Right cardiac atrium (tissue), 5 donors: ENCODE results near the gene TAF1C. TPM values are rescaled to one million over a fixed set of nuclear protein-coding genes. Genes with fewer than 3 reads are reported as not detected.
A peak's percentile ranks its signal among the peaks of the same experiment; 100 is the strongest.
"Not testable (repeated sequence)": the region's sequence is repeated elsewhere in the genome, so short reads cannot be mapped to it uniquely, and the experiment has no call there.

Experiments used
- ATAC-seq, 2 donors: fragments of 200-7000 bp; cut with Tn5 transposase; one replicate each; pipeline versions ENCODE4 v1.8.0 to v1.9.1; 2020; ENCODE audit warnings: moderate library complexity in 2 of 2, mild to moderate bottlenecking in 1 of 2
- DNase-seq, 3 donors: peaks; one replicate each; pipeline ENCODE4 v3.0.0-alpha.2; 2020
- H3K27ac ChIP-seq: one replicate; pipeline ENCODE4 v1.5.1; 2013; ENCODE audit warnings: mild to moderate bottlenecking, low read length, control low read depth, moderate library complexity
- H3K27me3 ChIP-seq: one replicate; pipeline ENCODE4 v1.6.1; 2013; ENCODE audit not compliant: control insufficient read depth, insufficient read depth
- H3K4me1 ChIP-seq: one replicate; pipeline ENCODE4 v1.6.1; 2013; ENCODE audit warnings: low read length; ENCODE audit not compliant: control insufficient read depth, insufficient read depth
- H3K4me3 ChIP-seq: one replicate; pipeline ENCODE4 v1.5.1; 2013; ENCODE audit warnings: low read length, control low read depth
- H3K9me3 ChIP-seq: one replicate; pipeline ENCODE4 v1.6.1; 2013; ENCODE audit warnings: low read length; ENCODE audit not compliant: control insufficient read depth
- WGBS: extraction: QIAGEN DNeasy Blood & Tissue Kit; methylation state at CpG from one replicate; pipeline ENCODE4 v1.1.7; 2013; 5-methylcytosine and 5-hydroxymethylcytosine counted together
- intact Hi-C, 4 donors: fragments of 100-400 bp; cut with DNase I; formaldehyde crosslinking; loops; one replicate each; pipeline versions ENCODE4 v1.11.0 to v1.14.0; 2022 to 2023
- polyA plus RNA-seq: library from polyadenylated mRNA; stranded (reverse); fragments of 200-250 nt; gene quantifications from one replicate; pipeline ENCODE4 v1.2.3, GENCODE V29; 2013
- total RNA-seq, 4 donors: library from RNA; stranded (reverse); fragmentation: NEBNext Ultra II Directional; extraction: Animal tissue kit (Norgen Biotek cat#: 25700); gene quantifications; one replicate each; pipeline ENCODE4 v1.2.1, GENCODE V29; 2021
- donor health status: healthy with polysubstance abuse.
- donor health status: DM: no; HTN: yes; CAD: no.
- donor health status: DM: no; HTN: no; CAD: no.
- donor health status: DM: no; HTN: yes; CAD: no; lungs with severe emphysema.
- donor health status: DM: yes; HTN: yes; CAD: no.

TAF1C gene
- total and polyA plus RNA-seq, 5 donors, result 26.0 to 36.2 (median 29.3) TPM

- no peaks in the 10 kb centered on the region for H3K4me1 ChIP-seq
- intact Hi-C loops, result no loop called here
- no peak overlapping the region for H3K27ac ChIP-seq
- no peaks in the 10 kb centered on the region for H3K9me3 ChIP-seq
- 88% methylated on average over 3 of the region's 3 CpGs for WGBS
- no peaks in the 10 kb centered on the region for H3K27me3 ChIP-seq
- H3K4me3 ChIP-seq, result no peak overlapping the region
- ATAC-seq, result no peak
- DNase-seq, result no peak
Observed at GRCh38 chr16:84225126-84225525, 38.3 kb upstream of the TAF1C start.

- no peaks in the 10 kb centered on the region for H3K9me3 ChIP-seq
- no peak overlapping the region for H3K27ac ChIP-seq
- H3K4me1 ChIP-seq, result no peaks in the 10 kb centered on the region
- WGBS, result 92% methylated on average over 3 of the region's 3 CpGs
- ATAC-seq (no peak), DNase-seq (no peak)
- H3K27me3 ChIP-seq, result no peaks in the 10 kb centered on the region
- intact Hi-C loops, result no loop called here
- no peak overlapping the region for H3K4me3 ChIP-seq
Observed at GRCh38 chr16:84224554-84224953, 37.7 kb upstream of the TAF1C start.

- Histone ChIP-seq H3K4me1 (no peaks in the 10 kb centered on the region), H3K4me3 (no peak overlapping the region), H3K9me3 (no peaks in the 10 kb centered on the region), H3K27me3 (no peaks in the 10 kb centered on the region), H3K27ac (no peak overlapping the region)
- DNase-seq (no peak), ATAC-seq (no peak)
- WGBS, result 90% methylated on average over 4 of the region's 4 CpGs
- intact Hi-C loops, result no loop called here
Observed at GRCh38 chr16:84223456-84223855, 36.6 kb upstream of the TAF1C start.

- 98% methylated on average over 1 of the region's 1 CpG for WGBS
- Histone ChIP-seq H3K4me3 (no peak overlapping the region), H3K27me3 (no peaks in the 10 kb centered on the region), H3K4me1 (no peaks in the 10 kb centered on the region), H3K27ac (no peak overlapping the region), H3K9me3 (no peaks in the 10 kb centered on the region)
- intact Hi-C loops, result no loop called here
- no peak for DNase-seq
- ATAC-seq, result no peak
Observed at GRCh38 chr16:84220851-84221250, 34.0 kb upstream of the TAF1C start.

- DNase-seq (no peak), ATAC-seq (no peak)
- Histone ChIP-seq H3K9me3 (no peaks in the 10 kb centered on the region), H3K4me3 (no peak overlapping the region), H3K27ac (no peak overlapping the region), H3K4me1 (no peaks in the 10 kb centered on the region), H3K27me3 (no peaks in the 10 kb centered on the region)
- intact Hi-C loops, result no loop called here
- 67% methylated on average over 6 of the region's 6 CpGs for WGBS
Observed at GRCh38 chr16:84218956-84219355, 32.1 kb upstream of the TAF1C start.

- intact Hi-C loops, result no loop called here
- Histone ChIP-seq H3K9me3 (no peaks in the 10 kb centered on the region), H3K4me1 (no peaks in the 10 kb centered on the region), H3K27me3 (no peaks in the 10 kb centered on the region), H3K27ac (no peak overlapping the region), H3K4me3 (no peak overlapping the region)
- DNase-seq (no peak), ATAC-seq (no peak)
- 80% methylated on average over 17 of the region's 17 CpGs for WGBS
Observed at GRCh38 chr16:84218176-84218823, 31.4 kb upstream of the TAF1C start.

- H3K27ac ChIP-seq, H3K27me3 ChIP-seq, ATAC-seq, H3K4me1 ChIP-seq, DNase-seq, H3K4me3 ChIP-seq, intact Hi-C loops, H3K9me3 ChIP-seq: not testable (repeated sequence)
- WGBS, result 95% methylated on average over 3 of the region's 3 CpGs
Observed at GRCh38 chr16:84216144-84216543, 29.3 kb upstream of the TAF1C start.

- H3K9me3 ChIP-seq, result no peaks in the 10 kb centered on the region
- no peak overlapping the region for H3K27ac ChIP-seq
- ATAC-seq (no peak), DNase-seq (no peak)
- intact Hi-C loops, result no loop called here
- no peaks in the 10 kb centered on the region for H3K27me3 ChIP-seq
- WGBS, result 65% methylated on average over 5 of the region's 5 CpGs
- no peak overlapping the region for H3K4me3 ChIP-seq
- H3K4me1 ChIP-seq, result no peaks in the 10 kb centered on the region
Observed at GRCh38 chr16:84215531-84215930, 28.7 kb upstream of the TAF1C start.

GRCh38 chr16:84214451-84215066 lies 27.7 kb upstream of the TAF1C start:
- no peaks in the 10 kb centered on the region for H3K4me1 ChIP-seq
- no peaks in the 10 kb centered on the region for H3K9me3 ChIP-seq
- 64% methylated on average over 15 of the region's 15 CpGs for WGBS
- intact Hi-C loops, result no loop called here
- H3K4me3 ChIP-seq, result no peak overlapping the region
- no peaks in the 10 kb centered on the region for H3K27me3 ChIP-seq
- peak in 1 of 3 donors; percentile 39 for DNase-seq
- no peak overlapping the region for H3K27ac ChIP-seq
- ATAC-seq, result peak; percentile 32 to 57

- no peak overlapping the region for H3K27ac ChIP-seq
- H3K9me3 ChIP-seq, result no peaks in the 10 kb centered on the region
- intact Hi-C loops, result no loop called here
- no peaks in the 10 kb centered on the region for H3K4me1 ChIP-seq
- ATAC-seq (no peak), DNase-seq (no peak)
- H3K4me3 ChIP-seq, result no peak overlapping the region
- H3K27me3 ChIP-seq, result no peaks in the 10 kb centered on the region
- WGBS, result 95% methylated on average over 4 of the region's 4 CpGs
Observed at GRCh38 chr16:84212631-84213030, 25.8 kb upstream of the TAF1C start.

- ATAC-seq (no peak), DNase-seq (no peak)
- intact Hi-C loops, result no loop called here
- Histone ChIP-seq H3K27ac (no peak overlapping the region), H3K4me3 (no peak overlapping the region), H3K9me3 (no peaks in the 10 kb centered on the region), H3K4me1 (no peaks in the 10 kb centered on the region), H3K27me3 (no peaks in the 10 kb centered on the region)
- WGBS, result 63% methylated on average over 4 of the region's 4 CpGs
Observed at GRCh38 chr16:84212154-84212553, 25.3 kb upstream of the TAF1C start.

- H3K9me3 ChIP-seq, result no peaks in the 10 kb centered on the region
- no peak overlapping the region for H3K4me3 ChIP-seq
- 67% methylated on average over 2 of the region's 2 CpGs for WGBS
- intact Hi-C loops, result no loop called here
- H3K4me1 ChIP-seq, result no peaks in the 10 kb centered on the region
- no peak for DNase-seq
- no peaks in the 10 kb centered on the region for H3K27me3 ChIP-seq
- no peak overlapping the region for H3K27ac ChIP-seq
- no peak for ATAC-seq
Observed at GRCh38 chr16:84209989-84210388, 23.1 kb upstream of the TAF1C start.
